Measurements from ENCODE around the gene LMOD3. TPM values are rescaled to one million over a fixed set of nuclear protein-coding genes. Genes with fewer than 3 reads are reported as not detected.

LMOD3 gene
- total and polyA plus RNA-seq, 2 donors (not counting 3 experiments of a cell fraction or from before 2014, with no cell fraction given): not detected

GRCh38 chr3:69059688-69060087 is 62.7 kb downstream of the LMOD3 start:
- no peak overlapping the region for H3K9ac ChIP-seq (replicated peaks; ENCODE audit: extremely low read depth, insufficient read depth, low read length)
- intact Hi-C loops (cut with micrococcal nuclease): no loop called here
- no peaks in the 10 kb centered on the region for H3K4me1 ChIP-seq (ENCODE audit: control insufficient read depth, extremely low read depth, insufficient read depth, low read length)
- no TSS peak for BruUV-seq (replicated peaks)
- H3K4me2 ChIP-seq (ENCODE audit: insufficient read depth, low read length): no peak overlapping the region
- POLR2A ChIA-PET: no interaction called here
- H3K79me2 ChIP-seq (ENCODE audit: control insufficient read depth, insufficient read depth, low read length): no peaks in the 10 kb centered on the region
- H3K4me3 ChIP-seq (replicated peaks in 1 of 3; ENCODE audit: insufficient read depth in 1 of 3, low read depth in 1 of 3, low read length in 3 of 3): no peak overlapping the region
- dilution Hi-C loops (cut with MboI; ENCODE audit: extremely low pct_ligation_motif_present, low sequenced_read_pairs): no loop called here
- CTCF ChIA-PET: interaction anchor here (1.0 kb wide), 1 partner anchor 46 kb away, joined by 3 read pairs; the partner anchor contains the start of gene EOGT
- no peaks in the 10 kb centered on the region for H4K20me1 ChIP-seq (replicated peaks; ENCODE audit: control insufficient read depth, extremely low read depth, insufficient read depth, low read length)
- no peaks in the 10 kb centered on the region for H3K9me3 ChIP-seq (replicated peaks; ENCODE audit: control insufficient read depth, insufficient read depth, low read length)
- no peaks in the 10 kb centered on the region for H3K9me1 ChIP-seq (replicated peaks; ENCODE audit: control insufficient read depth, extremely low read depth, insufficient read depth, low read length)
- TF ChIP-seq GATA2 (IDR thresholded peaks at IDR 0.05; ENCODE audit: insufficient read depth, insufficient read length, low read depth, low read length) (no peak), EZH2 (IDR thresholded peaks at IDR 0.05; ENCODE audit: borderline replicate concordance, low read depth, low read length, severe bottlenecking) (no peak), JUN (IDR thresholded peaks at IDR 0.05; ENCODE audit: borderline replicate concordance, insufficient read depth, insufficient read length, low read depth) (no peak), POLR2A (IDR thresholded peaks at IDR 0.05; ENCODE audit: low read depth, low read length) (no peak), MAX (IDR thresholded peaks at IDR 0.05; ENCODE audit: insufficient read depth, insufficient read length) (no peak), POLR2AphosphoS5 (IDR thresholded peaks at IDR 0.05; ENCODE audit: insufficient read depth, low read depth, low read length) (no peak)
- H3K27me3 ChIP-seq (ENCODE audit: control insufficient read depth in 2 of 2, insufficient read depth in 2 of 2, low read length in 2 of 2): no peaks in the 10 kb centered on the region
- H3K36me3 ChIP-seq (ENCODE audit: control insufficient read depth in 2 of 2, extremely low read depth in 1 of 2, insufficient read depth in 2 of 2, low read length in 2 of 2): peaks cover 13 to 28% of the 10 kb centered on the region in 2 experiments
- FAIRE-seq (no peak), DNase-seq (ENCODE audit: low read depth, low spot score) (no peak)
- H2AFZ ChIP-seq (ENCODE audit: low read depth, low read length): no peak overlapping the region
- no peak overlapping the region for H3K27ac ChIP-seq (ENCODE audit: insufficient read depth, low read depth, low read length)

DNA sequence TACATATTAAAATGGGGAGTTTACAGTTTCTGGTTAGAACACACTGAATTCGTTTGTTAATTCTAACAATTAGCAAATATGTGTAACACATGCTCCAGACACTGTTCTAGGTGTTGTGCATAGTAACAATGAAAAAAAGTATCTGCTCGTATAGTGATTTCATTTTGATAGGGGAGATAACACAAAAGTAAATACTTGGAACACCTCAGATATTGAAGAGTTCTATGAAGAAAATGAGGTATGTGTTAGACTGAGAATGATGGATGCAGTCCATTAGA is 63.5 kb downstream of the LMOD3 start:
- Histone ChIP-seq H2AFZ (ENCODE audit: low read depth, low read length) (no peak overlapping the region), H3K27me3 (ENCODE audit: control insufficient read depth in 2 of 2, insufficient read depth in 2 of 2, low read length in 2 of 2) (no peaks in the 10 kb centered on the region), H3K4me1 (ENCODE audit: control insufficient read depth, extremely low read depth, insufficient read depth, low read length) (no peaks in the 10 kb centered on the region), H3K9me1 (replicated peaks; ENCODE audit: control insufficient read depth, extremely low read depth, insufficient read depth, low read length) (no peaks in the 10 kb centered on the region), H3K27ac (ENCODE audit: insufficient read depth, low read depth, low read length) (no peak overlapping the region), H3K9ac (replicated peaks; ENCODE audit: extremely low read depth, insufficient read depth, low read length) (no peak overlapping the region), H4K20me1 (replicated peaks; ENCODE audit: control insufficient read depth, extremely low read depth, insufficient read depth, low read length) (no peaks in the 10 kb centered on the region), H3K4me2 (ENCODE audit: insufficient read depth, low read length) (no peak overlapping the region), H3K4me3 (replicated peaks in 1 of 3; ENCODE audit: insufficient read depth in 1 of 3, low read depth in 1 of 3, low read length in 3 of 3) (no peak overlapping the region), H3K9me3 (replicated peaks; ENCODE audit: control insufficient read depth, insufficient read depth, low read length) (no peaks in the 10 kb centered on the region), H3K36me3 (ENCODE audit: control insufficient read depth in 2 of 2, extremely low read depth in 1 of 2, insufficient read depth in 2 of 2, low read length in 2 of 2) (peaks cover 13 to 27% of the 10 kb centered on the region in 2 experiments), H3K79me2 (ENCODE audit: control insufficient read depth, insufficient read depth, low read length) (no peaks in the 10 kb centered on the region)
- no peak for TF ChIP-seq JUN (IDR thresholded peaks at IDR 0.05; ENCODE audit: borderline replicate concordance, insufficient read depth, insufficient read length, low read depth)
- no peak for TF ChIP-seq MAX (IDR thresholded peaks at IDR 0.05; ENCODE audit: insufficient read depth, insufficient read length)
- TF ChIP-seq GATA2 (IDR thresholded peaks at IDR 0.05; ENCODE audit: insufficient read depth, insufficient read length, low read depth, low read length): no peak
- TF ChIP-seq MYC (IDR thresholded peaks at IDR 0.05; ENCODE audit: low read depth, low read length): no peak
- TF ChIP-seq POLR2AphosphoS5 (IDR thresholded peaks at IDR 0.05; ENCODE audit: insufficient read depth, low read depth, low read length): no peak
- TF ChIP-seq, protein P1, sequence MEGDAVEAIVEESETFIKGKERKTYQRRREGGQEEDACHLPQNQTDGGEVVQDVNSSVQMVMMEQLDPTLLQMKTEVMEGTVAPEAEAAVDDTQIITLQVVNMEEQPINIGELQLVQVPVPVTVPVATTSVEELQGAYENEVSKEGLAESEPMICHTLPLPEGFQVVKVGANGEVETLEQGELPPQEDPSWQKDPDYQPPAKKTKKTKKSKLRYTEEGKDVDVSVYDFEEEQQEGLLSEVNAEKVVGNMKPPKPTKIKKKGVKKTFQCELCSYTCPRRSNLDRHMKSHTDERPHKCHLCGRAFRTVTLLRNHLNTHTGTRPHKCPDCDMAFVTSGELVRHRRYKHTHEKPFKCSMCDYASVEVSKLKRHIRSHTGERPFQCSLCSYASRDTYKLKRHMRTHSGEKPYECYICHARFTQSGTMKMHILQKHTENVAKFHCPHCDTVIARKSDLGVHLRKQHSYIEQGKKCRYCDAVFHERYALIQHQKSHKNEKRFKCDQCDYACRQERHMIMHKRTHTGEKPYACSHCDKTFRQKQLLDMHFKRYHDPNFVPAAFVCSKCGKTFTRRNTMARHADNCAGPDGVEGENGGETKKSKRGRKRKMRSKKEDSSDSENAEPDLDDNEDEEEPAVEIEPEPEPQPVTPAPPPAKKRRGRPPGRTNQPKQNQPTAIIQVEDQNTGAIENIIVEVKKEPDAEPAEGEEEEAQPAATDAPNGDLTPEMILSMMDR (IDR thresholded peaks at IDR 0.05; ENCODE audit: extremely low read depth in 1 of 2, insufficient read depth in 1 of 2, low read depth in 1 of 2, low read length in 2 of 2): no peak
- intact Hi-C loops (cut with micrococcal nuclease): no loop called here
- FAIRE-seq: no peak
- dilution Hi-C loops (cut with MboI; ENCODE audit: extremely low pct_ligation_motif_present, low sequenced_read_pairs): no loop called here
- BruUV-seq (replicated peaks): no TSS peak
- ChIA-PET POLR2A (no interaction called here), CTCF (no interaction called here)
- no peak for DNase-seq (ENCODE audit: low read depth, low spot score)

All from endothelial cell of umbilical vein (primary cell).